NCI-H146 (cell line): Measurements from ENCODE around the gene PCDHGC4.

Experiments used
- DNase-seq: peaks from one replicate; lab custom pipeline; 2025; lab: John Stamatoyannopoulos, UW

Gene PCDHGC4

DNA sequence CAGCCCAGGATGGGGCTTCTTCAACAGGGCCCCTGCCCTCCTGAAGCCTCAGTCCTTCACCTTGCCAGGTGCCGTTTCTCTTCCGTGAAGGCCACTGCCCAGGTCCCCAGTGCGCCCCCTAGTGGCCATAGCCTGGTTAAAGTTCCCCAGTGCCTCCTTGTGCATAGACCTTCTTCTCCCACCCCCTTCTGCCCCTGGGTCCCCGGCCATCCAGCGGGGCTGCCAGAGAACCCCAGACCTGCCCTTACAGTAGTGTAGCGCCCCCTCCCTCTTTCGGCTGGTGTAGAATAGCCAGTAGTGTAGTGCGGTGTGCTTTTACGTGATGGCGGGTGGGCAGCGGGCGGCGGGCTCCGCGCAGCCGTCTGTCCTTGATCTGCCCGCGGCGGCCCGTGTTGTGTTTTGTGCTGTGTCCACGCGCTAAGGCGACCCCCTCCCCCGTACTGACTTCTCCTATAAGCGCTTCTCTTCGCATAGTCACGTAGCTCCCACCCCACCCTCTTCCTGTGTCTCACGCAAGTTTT lies 27.6 kb downstream of the PCDHGC4 start:
- peak; percentile 84 for DNase-seq

DNA sequence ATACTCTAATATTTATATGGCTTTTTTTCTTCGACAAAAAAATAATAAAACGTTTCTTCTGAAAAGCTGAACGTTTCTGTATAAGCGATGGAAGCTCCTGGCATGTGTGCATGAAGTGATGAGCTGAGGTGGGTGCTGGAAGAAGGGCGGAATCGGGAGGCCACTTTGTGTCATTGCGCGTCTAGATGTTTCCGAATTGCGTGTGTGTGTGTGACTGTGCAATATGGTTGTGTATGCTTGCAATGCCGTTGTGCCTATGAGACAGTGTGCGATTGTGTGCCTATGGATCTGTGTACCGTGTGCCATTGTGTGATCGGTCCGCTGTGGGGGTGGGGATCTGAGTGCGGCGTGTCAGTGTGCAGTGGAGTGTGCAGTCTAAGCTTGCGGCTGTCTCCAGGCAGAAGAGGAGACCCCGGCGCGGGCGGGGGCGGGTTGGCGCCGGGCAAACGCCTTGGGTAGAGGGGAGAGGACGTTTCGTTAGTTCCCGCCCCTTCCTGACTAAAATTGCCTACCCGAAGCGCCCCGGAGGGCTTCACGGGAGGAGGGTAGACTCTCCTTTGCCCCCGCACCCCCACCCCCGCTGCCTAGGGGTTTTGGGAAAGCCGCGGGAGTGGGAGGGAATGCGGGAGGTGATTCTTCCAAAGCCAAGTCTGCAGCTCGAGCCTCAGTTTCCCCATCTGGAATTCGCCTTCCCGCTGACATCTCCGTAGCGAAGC lies 28.2 kb downstream of the PCDHGC4 start:
- peak; percentile 59 for DNase-seq

DNA sequence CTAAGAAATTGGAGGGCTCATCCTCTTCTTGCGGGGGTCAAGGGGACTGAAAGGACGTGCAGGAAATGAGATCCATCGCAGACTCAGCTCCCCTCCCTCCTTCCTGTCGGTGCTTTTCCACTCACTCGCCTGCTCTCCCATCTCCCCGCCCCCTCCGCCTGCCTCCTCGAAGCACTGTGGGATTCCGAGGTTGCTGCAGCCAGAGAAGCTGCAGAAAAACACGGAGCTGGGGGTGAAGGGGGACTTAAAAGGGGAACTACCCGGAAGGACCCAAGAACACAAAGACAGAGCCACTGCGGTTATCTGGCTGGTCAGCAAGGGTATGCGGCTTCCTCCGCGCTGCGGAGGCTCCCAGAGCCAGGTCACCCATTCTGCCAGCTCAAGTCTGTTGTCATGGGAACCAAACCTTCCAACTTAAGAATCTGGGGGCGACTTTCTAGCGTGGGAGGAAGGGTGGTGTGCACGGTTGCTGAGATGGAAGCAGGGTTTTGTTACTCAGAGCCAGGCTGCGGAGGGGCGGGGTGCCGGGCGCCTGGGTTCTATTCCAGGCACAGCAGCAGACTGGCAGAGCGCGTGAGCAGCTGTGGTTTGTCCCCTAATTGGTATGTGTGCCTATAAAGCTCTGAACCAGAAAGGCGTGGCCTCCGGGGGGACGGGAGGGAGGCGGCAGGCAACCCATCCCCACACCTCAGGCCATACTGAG lies 28.9 kb downstream of the PCDHGC4 start:
- peak; percentile 79 for DNase-seq

DNA sequence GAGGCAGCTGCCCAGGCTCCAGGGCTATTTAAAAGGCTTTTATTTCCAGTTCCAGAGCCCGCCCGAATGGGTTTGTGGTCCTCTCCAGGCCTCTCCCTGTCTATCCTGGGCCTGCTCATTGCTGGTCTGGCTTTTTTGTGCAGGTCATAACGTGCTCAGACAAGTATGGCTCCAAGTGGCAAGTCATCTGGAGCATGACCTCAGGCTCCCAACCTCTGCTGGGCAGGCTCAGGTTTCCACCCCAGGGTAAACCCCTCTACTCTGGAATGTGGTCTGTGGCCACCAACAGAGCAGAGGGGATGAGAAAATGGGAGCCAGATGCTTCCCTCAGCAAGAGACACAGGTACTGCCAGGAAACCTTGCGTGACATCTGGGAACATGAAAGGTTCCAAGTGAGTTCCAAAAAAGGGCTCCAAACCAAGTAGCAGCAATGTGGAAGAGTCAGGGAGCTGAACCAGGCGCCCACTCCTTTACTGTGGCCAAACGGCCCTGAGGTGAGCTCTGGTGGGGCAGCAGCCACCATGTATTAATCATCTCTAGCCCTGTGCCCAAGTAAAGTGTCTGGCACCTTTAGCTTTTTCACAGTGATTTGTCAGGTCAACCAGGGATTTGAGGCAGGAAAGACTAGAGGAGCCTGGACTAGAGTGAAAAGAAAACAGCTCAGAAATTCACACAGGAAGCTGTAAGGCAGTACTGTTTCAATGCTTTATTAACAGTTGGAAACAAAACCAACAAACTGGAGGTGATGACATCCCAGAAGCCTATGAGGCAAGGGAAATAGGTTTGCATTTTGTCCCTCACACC lies 29.7 kb downstream of the PCDHGC4 start:
- no peak for DNase-seq

DNA sequence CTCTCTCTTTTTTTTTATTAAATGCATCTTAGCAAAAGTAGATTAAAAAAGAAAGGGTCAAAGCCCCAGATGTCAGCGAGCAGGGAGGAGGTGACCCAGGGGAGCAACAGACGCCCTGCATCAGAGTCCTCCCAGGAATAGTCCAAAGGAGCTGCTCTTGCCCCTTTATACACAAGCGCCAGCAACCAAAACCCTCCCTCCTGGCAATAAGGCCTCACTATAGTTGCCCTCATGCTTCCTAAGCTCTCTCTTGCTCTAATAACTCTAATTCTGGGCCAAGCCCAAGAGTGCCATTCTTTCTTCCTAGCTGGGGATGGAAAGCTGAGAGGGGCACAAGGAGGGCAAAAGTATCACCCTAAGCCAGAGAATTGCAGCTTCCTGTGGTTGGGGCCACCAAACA lies 30.3 kb downstream of the PCDHGC4 start:
- DNase-seq: no peak

DNA sequence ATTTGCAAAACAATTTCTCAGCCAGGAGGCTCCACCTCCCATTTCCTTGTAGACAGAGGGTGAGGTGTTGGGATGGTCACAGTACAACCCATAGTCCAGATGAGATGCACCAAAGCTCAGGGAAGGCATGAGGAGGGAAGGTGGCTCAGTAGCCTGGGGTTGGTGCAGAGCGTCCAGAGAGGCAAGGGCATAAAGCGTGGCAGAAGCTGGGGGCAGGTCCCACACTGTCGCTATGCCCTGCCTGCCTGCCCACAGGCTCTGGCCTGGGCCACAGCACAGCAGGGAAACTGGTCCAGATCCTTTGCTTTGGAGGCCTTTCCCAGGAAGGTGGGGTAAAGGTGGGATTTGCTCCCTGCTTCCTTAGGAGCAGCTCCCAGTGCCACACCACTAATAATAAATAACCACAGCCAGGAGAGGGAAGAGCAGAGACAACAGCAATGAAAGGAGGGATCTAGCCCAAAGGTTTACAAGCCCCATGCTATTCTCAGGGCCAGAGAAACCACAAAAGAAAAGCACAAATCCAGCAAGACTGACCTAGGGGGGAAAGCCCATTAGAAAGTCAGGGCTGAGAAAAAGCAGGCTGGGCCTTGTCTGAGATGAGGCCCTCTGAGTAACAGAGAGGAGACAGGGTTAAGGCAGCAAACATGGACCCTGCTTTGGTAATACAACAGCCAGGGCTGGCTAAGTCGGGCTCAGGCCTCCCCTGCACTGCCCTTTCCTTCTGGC lies 31.3 kb downstream of the PCDHGC4 start:
- DNase-seq: no peak

DNA sequence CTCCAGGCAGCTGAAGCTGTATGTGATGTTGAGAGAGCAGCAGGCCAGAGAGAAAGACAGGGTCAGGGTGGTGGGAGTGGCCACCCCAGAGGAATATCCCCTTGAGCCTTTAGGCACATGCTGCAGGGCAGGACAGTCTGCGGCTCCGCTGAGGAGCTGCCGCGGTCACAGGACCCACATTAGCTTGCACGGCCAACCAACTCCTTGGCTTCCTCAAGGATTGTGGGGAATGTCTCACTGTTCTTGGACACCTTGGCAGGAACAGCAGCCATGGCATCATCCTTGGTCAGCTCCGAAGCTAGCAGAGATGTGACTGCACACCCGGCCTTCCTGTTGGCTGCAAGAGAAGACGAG lies 31.8 kb downstream of the PCDHGC4 start:
- DNase-seq: no peak

DNA sequence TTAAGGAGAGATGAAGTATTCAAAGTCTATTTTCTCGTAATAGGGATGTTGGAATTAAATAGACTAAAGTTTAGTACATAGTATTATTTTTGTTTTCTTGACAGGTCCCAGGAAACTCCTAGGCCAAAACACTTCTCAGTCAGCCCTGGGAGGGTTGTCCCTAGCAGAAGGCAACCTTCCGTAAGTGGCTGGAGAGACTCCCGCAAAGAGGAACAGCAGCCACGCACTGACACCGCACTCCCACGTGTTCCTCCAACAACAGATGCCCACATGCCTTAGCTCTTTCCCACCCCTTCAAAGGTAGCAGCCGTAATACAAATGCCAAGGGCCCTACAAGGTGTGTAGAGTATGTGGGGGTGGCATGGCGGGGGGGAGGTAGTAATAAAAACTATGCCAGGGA lies 32.5 kb downstream of the PCDHGC4 start:
- DNase-seq: no peak

DNA sequence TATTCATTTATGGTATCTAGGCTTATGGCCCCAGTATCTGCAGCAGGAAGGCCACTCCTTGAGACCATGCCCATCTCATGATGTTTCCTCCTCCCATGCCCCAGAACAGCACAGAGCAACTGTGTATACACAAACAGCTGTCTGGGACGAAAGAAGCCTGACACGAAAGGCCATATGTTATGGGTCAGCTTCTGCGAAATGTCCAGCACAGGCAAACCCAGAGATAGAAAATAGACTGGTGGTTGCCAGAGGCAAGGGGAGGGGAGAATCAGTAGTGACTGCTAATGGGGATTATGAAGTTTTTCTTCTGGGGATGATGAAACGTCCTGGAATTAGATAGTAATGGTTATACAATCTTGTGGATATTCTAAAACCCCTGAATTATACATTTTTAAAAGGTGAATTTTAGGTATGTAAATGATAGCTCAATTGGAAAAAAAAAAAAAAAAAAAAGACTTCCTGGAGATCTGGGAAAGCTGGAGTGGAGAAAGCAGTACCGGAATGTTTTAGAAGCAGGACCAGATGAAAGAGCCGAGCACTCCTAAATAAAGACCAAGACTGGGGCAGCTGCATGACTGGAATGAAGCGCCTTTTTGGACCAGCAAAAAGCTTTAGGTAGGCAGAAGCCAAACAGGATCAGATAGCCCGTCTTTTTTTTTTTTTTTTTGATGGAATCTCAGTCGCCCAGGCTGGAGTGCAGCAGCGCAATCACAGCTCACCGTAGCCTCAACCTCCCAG lies 33.2 kb downstream of the PCDHGC4 start:
- DNase-seq: no peak

DNA sequence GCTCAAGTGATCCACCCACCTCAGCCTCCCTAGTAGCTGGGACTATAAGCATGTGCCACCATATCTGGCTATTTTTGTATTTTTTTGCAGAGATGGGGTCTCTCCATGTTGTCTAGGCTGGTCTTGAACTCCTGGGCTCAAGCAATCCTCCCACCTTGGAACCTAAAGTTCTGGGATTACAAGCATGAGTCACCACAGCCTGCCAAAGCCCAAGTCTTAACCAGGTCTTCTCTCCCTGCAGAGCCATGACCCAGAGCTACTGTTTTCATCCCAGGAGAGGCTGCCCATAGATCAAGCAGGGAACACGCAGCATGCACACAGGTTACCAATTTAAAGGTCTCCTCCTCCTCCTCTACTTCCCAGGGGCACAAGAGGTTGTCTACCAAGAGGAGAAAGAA lies 33.8 kb downstream of the PCDHGC4 start:
- no peak for DNase-seq

DNA sequence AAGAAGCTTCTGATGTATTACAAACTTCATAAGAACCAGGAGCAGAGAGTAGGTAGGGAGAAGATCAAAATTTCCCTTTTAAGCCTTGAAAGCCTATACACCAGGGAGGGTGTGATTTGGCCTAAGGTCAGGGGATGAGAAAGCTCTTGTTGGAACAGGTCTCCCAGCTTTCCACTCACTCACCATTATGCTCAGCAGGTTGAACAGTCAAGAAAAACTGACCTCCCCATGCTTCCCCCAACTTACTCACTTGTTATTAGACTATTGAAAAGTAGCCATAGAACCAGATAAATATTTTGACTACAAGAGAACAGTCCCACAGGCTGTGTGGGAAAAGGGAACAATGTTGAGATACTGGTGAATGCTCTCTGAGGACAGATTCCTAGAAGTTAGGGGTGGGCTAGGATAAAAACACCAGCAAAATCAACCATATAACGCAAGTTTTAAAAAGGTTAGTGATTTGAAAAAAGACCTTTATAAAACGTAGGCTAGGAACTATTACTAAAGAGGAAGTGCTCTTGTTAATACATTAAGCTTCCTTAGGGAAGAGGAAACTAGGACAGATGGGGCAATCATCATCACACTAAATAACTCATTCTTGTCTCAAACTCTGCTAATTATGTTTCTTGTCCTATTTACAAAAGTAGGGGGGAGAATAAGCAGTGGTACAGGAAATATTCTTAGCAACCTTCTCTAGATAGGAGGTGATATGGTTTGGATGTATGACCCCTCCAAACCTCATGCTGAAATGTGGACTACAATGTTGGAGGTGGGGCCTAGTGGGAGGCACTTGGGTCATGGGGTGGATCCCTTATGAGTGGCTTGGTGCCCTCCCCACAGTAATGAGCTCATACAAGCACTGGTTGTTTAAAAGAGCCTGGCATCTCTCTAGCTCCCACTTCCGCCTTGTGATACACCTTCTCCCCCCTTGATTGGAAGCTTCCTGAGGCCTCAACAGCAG lies 35.1 kb downstream of the PCDHGC4 start:
- DNase-seq: no peak

DNA sequence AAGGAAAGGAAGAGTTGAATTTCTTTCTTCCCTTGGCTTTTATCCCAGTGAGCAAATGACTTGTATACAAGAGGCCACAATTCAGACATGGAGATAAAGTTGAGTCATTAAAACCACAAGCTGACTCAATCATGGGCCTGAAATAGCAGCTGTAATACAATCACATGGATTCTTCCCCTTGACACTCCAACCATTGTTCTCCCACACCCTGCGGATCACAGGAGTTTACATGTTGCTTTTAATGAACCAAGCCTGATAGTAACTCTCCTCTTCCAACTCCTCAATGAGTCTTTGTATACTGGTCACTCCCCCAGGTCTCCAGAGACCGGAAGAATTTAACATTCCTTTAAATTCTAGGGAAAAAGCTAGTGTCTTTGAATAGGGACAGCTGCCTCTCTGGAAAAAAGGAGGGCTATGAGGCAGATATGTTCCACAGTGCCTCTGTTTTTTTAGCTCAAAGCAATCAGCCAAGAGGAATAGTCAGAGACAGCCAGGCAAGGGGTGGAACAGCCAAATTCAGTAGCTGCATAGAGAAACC lies 36.5 kb downstream of the PCDHGC4 start:
- no peak for DNase-seq

DNA sequence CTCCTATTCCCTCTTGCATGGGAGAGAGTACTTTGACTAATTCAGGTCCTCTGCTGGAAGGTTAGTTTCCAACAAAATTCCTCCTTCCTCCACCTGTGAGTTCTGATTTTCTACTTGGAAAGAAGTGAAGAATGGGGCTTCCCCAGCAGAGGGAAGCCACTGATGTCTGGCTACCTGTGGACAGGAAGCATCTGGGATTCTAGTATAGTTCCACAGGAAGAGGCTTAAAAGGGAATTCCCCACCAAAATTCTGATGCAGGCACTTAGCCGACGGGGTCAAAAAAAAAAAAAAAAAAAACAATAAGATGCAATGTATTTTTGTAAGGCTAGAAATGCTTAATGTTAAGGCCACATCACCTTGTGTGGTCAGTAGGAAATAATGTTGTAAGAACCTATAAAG lies 37.5 kb downstream of the PCDHGC4 start:
- no peak for DNase-seq

DNA sequence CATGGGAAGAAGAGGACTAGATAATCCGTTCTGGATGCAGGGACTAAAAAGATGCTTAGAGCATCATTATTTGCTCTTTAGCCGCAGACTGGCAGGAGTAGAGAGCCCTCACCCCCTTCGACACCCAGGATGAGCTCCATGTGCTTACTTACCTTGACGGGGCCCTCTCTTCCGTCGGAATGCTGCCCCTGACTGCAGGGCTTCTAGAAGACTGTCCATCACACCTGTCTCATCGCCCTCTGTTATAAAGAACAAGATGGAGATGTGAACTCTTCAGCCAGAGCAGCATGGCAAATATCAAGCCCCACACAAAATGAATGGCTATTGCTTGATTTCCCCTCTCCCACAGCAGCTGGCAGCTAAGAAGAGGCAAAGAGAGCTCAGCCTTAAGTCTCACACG lies 39.2 kb downstream of the PCDHGC4 start:
- no peak for DNase-seq

DNA sequence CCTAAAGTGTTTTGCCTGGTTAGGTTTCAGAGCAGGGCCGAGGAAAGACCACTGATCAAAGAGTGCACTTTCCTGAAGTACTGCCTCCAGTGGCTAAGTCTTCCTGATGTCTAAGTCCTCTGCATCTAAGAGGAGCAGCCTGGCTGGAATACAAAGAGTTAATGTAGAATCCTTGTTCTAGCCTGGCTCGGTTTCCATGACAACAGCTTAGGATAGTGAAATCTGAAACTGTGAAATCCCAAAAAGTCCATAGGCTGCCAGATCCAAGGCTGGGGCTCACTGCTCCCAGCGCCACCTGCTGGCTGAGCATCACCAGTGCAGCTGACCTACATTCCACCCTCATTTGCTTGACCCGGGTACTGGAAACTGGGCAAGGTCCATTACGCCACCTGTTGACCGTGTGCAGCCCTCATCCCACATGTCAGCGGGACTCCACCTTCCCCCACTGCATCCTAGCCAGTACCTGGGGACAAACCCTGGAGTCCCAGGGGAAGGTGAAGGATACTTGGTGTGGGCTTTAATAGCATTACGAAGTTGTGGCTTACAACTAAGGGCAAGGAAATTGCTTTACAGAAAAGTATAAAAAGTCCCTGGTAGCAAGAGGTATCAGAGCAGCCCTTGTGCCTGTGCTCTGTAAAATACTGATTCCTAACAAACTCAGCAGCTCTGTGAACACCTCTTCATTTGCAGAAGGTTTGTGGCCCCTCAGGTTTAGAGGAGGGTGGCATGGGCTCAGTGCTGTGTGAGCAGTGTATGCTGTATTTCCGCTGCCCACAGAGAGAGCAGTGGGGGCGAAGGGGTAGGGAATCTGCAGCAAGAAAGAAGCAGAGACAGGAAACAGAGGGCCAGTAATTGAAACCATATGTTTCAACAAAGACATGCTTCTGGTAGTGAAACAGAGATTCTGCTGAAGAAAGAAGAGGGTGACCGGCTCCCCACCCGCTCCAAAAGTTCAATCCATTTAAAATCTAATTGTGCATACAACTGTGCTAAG lies 40.1 kb downstream of the PCDHGC4 start:
- DNase-seq: peak; percentile 78

DNA sequence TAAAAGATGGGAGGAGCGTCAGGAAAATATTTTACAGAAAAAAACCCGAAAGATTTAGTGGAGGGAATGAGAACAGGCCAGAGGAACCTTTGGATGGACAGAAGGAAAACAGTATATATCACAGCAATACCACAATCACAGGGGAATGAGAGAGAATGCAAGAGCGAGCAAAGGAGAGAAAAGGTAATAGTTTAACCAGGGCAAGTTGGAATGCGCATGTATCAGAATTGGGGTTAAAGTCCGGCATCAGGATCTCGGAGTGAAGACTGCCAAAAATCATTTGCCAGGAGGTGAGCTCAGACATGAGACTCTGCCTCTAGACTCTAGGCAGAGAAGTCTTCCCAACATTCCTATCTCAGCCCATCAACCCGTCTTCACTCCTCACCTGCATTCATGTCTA lies 40.8 kb downstream of the PCDHGC4 start:
- no peak for DNase-seq

DNA sequence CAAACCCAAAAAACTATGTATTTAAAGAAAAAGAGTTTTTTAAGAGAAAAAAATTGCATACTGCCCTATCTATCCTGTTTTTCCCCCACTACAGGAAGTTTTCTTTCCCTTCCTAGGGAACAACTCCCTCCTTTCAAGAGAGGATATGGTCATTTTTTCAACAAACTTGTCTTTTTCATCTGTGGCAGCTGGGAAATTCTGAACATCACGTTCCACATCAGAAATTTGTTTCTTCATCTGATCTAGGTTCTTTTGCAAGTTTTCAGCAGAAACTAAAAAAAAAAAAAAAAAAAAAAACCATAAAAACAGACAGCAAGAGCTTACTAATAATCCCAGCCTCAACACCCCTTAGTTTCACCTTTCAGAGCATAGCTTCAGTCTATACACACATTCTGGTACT lies 42.6 kb downstream of the PCDHGC4 start:
- no peak for DNase-seq

DNA sequence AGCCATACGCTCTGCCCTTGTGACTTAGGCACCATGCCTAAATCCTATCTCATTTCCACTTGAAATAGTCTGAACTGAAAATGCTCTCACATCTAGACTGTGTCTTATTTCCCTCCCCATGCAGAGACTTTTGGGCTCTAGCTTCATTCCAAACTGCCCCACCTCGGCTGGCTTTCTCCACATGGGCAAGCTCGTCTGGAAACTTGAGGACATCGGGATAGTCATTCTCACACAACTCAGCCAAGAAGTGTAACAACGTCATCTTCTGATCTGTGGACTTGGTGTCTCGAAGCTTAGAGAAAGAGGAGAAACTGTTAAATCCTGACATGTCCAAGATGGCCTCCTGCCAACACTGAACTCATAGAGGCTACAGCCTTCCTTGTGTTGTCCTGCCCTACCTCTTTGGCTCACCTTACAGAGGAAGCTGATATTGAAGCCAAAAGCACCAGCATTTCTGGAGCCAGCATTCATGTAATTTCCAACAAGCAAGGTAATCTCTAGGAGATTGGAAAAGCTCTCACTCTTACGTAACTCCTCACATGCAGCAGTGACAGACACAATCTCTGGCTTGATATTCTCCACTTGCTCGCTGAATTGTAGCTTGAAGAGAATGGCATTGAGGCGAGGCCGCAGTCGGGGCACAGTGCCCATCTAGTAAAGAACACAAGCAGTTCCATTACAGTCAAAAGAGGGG lies 43.6 kb downstream of the PCDHGC4 start:
- no peak for DNase-seq
